Neuronal stem cell (in vitro differentiated cells): ENCODE data around the gene HECW1.

Experiments
- DNase-seq: peaks from one replicate; pipeline ENCODE4 v3.0.0-alpha.2; 2013; ENCODE audit warnings: low spot score
- H2AFZ ChIP-seq: one replicate; pipeline ENCODE4 v1.6.1; 2013; ENCODE audit warnings: mild to moderate bottlenecking, low read length, inconsistent platforms
- H2AK5ac ChIP-seq: 2 replicates; pipeline ENCODE4 v1.6.1; 2013; ENCODE audit warnings: low read depth, mild to moderate bottlenecking, inconsistent platforms, low read length, moderate library complexity, mixed read lengths
- H2BK120ac ChIP-seq: 2 replicates; pipeline ENCODE4 v1.6.1; 2013; ENCODE audit warnings: low read depth, mild to moderate bottlenecking, inconsistent platforms, low read length, moderate library complexity, mixed read lengths
- H2BK12ac ChIP-seq: one replicate; pipeline ENCODE4 v1.6.1; 2013; ENCODE audit warnings: low read length, inconsistent platforms
- H2BK15ac ChIP-seq: 2 replicates; pipeline ENCODE4 v1.6.1; 2013; ENCODE audit warnings: mild to moderate bottlenecking, low read length, inconsistent platforms, mixed read lengths
- H2BK5ac ChIP-seq: one replicate; pipeline ENCODE4 v1.6.1; 2013; ENCODE audit warnings: inconsistent platforms, mild to moderate bottlenecking, low read length, moderate library complexity
- H3K14ac ChIP-seq: one replicate; pipeline ENCODE4 v1.6.1; 2013; ENCODE audit warnings: low read length, inconsistent platforms
- H3K18ac ChIP-seq: 2 replicates; pipeline ENCODE4 v1.6.1; 2013; ENCODE audit warnings: low read length, inconsistent platforms
- H3K23ac ChIP-seq: 2 replicates; pipeline ENCODE4 v1.6.1; 2013; ENCODE audit warnings: low read depth, mild to moderate bottlenecking, mixed read lengths, low read length, inconsistent platforms; ENCODE audit not compliant: poor library complexity
- H3K27ac ChIP-seq: replicated peaks from 3 replicates; pipeline ENCODE4 v1.5.1; 2013; ENCODE audit warnings: low read length, inconsistent platforms
- H3K27me3 ChIP-seq, 3 experiments: 2 replicates each; pipeline ENCODE4 v1.6.1; 2013; ENCODE audit warnings: low read length in 3 of 3, mild to moderate bottlenecking in 2 of 3, inconsistent platforms in 1 of 3, low read depth in 1 of 3, mixed read lengths in 1 of 3, moderate library complexity in 1 of 3; ENCODE audit not compliant: control insufficient read depth in 3 of 3, insufficient read depth in 3 of 3
- H3K36me3 ChIP-seq, 2 donors: replicated peaks in 1 of 2; 2 replicates each; pipeline ENCODE4 v1.6.1; 2013; ENCODE audit warnings: low read length in 2 of 2; ENCODE audit not compliant: control insufficient read depth in 2 of 2, insufficient read depth in 2 of 2
- H3K4ac ChIP-seq: 2 replicates; pipeline ENCODE4 v1.6.1; 2013; ENCODE audit warnings: inconsistent platforms, mild to moderate bottlenecking, low read length, moderate library complexity
- H3K4me1 ChIP-seq, 2 donors: 1 replicate in 1 of 2; 2 replicates in 1 of 2; pipeline ENCODE4 v1.6.1; 2013; ENCODE audit warnings: low read length in 2 of 2, low read depth in 1 of 2; ENCODE audit not compliant: control insufficient read depth in 2 of 2, insufficient read depth in 1 of 2
- H3K4me2 ChIP-seq: one replicate; pipeline ENCODE4 v1.6.1; 2013; ENCODE audit warnings: mild to moderate bottlenecking, low read length, inconsistent platforms; ENCODE audit not compliant: insufficient read depth, poor library complexity, severe bottlenecking
- H3K4me3 ChIP-seq, 2 donors: 2 replicates each; pipeline ENCODE4 v1.5.1; 2013; ENCODE audit warnings: low read length in 2 of 2, mild to moderate bottlenecking in 2 of 2, inconsistent platforms in 1 of 2, moderate library complexity in 1 of 2
- H3K79me1 ChIP-seq: one replicate; pipeline ENCODE4 v1.6.1; 2013; ENCODE audit warnings: low read depth, mild to moderate bottlenecking, inconsistent platforms, low read length, moderate library complexity
- H3K9ac ChIP-seq: one replicate; pipeline ENCODE4 v1.6.1; 2013; ENCODE audit warnings: mild to moderate bottlenecking, low read depth, low read length, inconsistent platforms; ENCODE audit not compliant: poor library complexity
- H3K9me3 ChIP-seq, 2 donors: replicated peaks in 1 of 2; 2 replicates each; pipeline versions ENCODE3 to v1.6.1; 2013; ENCODE audit warnings: low read length in 2 of 2, mild to moderate bottlenecking in 2 of 2, inconsistent platforms in 1 of 2, low read depth in 1 of 2, mixed read lengths in 1 of 2, moderate library complexity in 1 of 2; ENCODE audit not compliant: control insufficient read depth in 2 of 2, insufficient read depth in 1 of 2
- H4K8ac ChIP-seq: one replicate; pipeline ENCODE4 v1.6.1; 2013; ENCODE audit warnings: low read depth, mild to moderate bottlenecking, inconsistent platforms, low read length, moderate library complexity
- H4K91ac ChIP-seq: one replicate; pipeline ENCODE4 v1.6.1; 2013; ENCODE audit warnings: low read length, low read depth, mild to moderate bottlenecking, inconsistent platforms; ENCODE audit not compliant: poor library complexity
- WGBS, 2 donors: extraction: QIAGEN DNeasy Blood & Tissue Kit; methylation state at CpG; one replicate each; pipeline ENCODE4 v1.1.7; 2013; ENCODE audit warnings: missing lambda C conversion rate in 2 of 2, mixed read lengths in 1 of 2; ENCODE audit not compliant: insufficient read length in 2 of 2, insufficient replicate concordance in 1 of 2; ENCODE audit errors: extremely low coverage in 2 of 2; 5-methylcytosine and 5-hydroxymethylcytosine counted together

Gene HECW1

GRCh38 chr7:43492896-43493295 lies 380.4 kb downstream of the HECW1 start:
- no peak overlapping the region for H3K4me2 ChIP-seq
- no peak overlapping the region for H3K4ac ChIP-seq
- H2BK15ac ChIP-seq, result no peak overlapping the region
- no peaks in the 10 kb centered on the region for H3K27me3 ChIP-seq
- no peak overlapping the region for H2AFZ ChIP-seq
- no peak overlapping the region for H3K18ac ChIP-seq
- no peak overlapping the region for H2BK120ac ChIP-seq
- H3K9me3 ChIP-seq, result peaks cover 0 to 2% of the 10 kb centered on the region in 2 donors
- no peak overlapping the region for H4K91ac ChIP-seq
- no peak overlapping the region for H3K4me3 ChIP-seq
- no peak overlapping the region for H4K8ac ChIP-seq
- H3K14ac ChIP-seq, result no peak overlapping the region
- H2AK5ac ChIP-seq, result no peak overlapping the region
- H2BK12ac ChIP-seq, result no peak overlapping the region
- no CpG with 5 or more reads among the region's 5 CpGs for WGBS, 2 donors
- no peaks in the 10 kb centered on the region for H3K79me1 ChIP-seq
- no peak overlapping the region for H3K9ac ChIP-seq
- no peaks in the 10 kb centered on the region for H3K4me1 ChIP-seq
- H3K23ac ChIP-seq, result no peak overlapping the region
- H3K36me3 ChIP-seq, result no peaks in the 10 kb centered on the region
- H2BK5ac ChIP-seq, result no peak overlapping the region
- H3K27ac ChIP-seq, result no peak overlapping the region
- no peak for DNase-seq

GRCh38 chr7:43495572-43495971 lies 383.1 kb downstream of the HECW1 start:
- H3K79me1 ChIP-seq, result no peaks in the 10 kb centered on the region
- H3K4me2 ChIP-seq, result no peak overlapping the region
- no peak overlapping the region for H3K4me3 ChIP-seq
- no peaks in the 10 kb centered on the region for H3K27me3 ChIP-seq
- H3K9ac ChIP-seq, result no peak overlapping the region
- H4K91ac ChIP-seq, result no peak overlapping the region
- H2AK5ac ChIP-seq, result no peak overlapping the region
- no peak overlapping the region for H2BK15ac ChIP-seq
- no peak overlapping the region for H2BK120ac ChIP-seq
- H3K4ac ChIP-seq, result no peak overlapping the region
- H3K27ac ChIP-seq, result no peak overlapping the region
- no peak overlapping the region for H3K23ac ChIP-seq
- H3K14ac ChIP-seq, result no peak overlapping the region
- no peak overlapping the region for H2AFZ ChIP-seq
- H3K36me3 ChIP-seq, result no peaks in the 10 kb centered on the region
- DNase-seq, result no peak
- no peak overlapping the region for H3K18ac ChIP-seq
- H3K9me3 ChIP-seq, result peaks cover 0 to 2% of the 10 kb centered on the region in 2 donors
- H3K4me1 ChIP-seq, result no peaks in the 10 kb centered on the region
- no peak overlapping the region for H4K8ac ChIP-seq
- WGBS, 2 donors, result no CpG with 5 or more reads among the region's 4 CpGs
- no peak overlapping the region for H2BK12ac ChIP-seq
- no peak overlapping the region for H2BK5ac ChIP-seq

- H2BK12ac ChIP-seq, result no peak overlapping the region
- H4K91ac ChIP-seq, result no peak overlapping the region
- H3K18ac ChIP-seq, result no peak overlapping the region
- H2BK15ac ChIP-seq, result no peak overlapping the region
- H3K4me3 ChIP-seq, result no peak overlapping the region
- H2BK5ac ChIP-seq, result no peak overlapping the region
- H2BK120ac ChIP-seq, result no peak overlapping the region
- no peak overlapping the region for H3K4me2 ChIP-seq
- no peak overlapping the region for H4K8ac ChIP-seq
- no peaks in the 10 kb centered on the region for H3K36me3 ChIP-seq
- H2AFZ ChIP-seq, result no peak overlapping the region
- H3K23ac ChIP-seq, result no peak overlapping the region
- no CpG with 5 or more reads among the region's 2 CpGs for WGBS, 2 donors
- H3K79me1 ChIP-seq, result no peaks in the 10 kb centered on the region
- no peaks in the 10 kb centered on the region for H3K27me3 ChIP-seq
- H3K14ac ChIP-seq, result no peak overlapping the region
- H3K27ac ChIP-seq, result no peak overlapping the region
- H3K4me1 ChIP-seq, result no peaks in the 10 kb centered on the region
- peaks cover 0 to 2% of the 10 kb centered on the region in 2 donors for H3K9me3 ChIP-seq
- H3K4ac ChIP-seq, result no peak overlapping the region
- no peak overlapping the region for H3K9ac ChIP-seq
- no peak overlapping the region for H2AK5ac ChIP-seq
- DNase-seq, result no peak
Observed at GRCh38 chr7:43496596-43496995, 384.1 kb downstream of the HECW1 start.

GRCh38 chr7:43501870-43502269 lies 389.4 kb downstream of the HECW1 start:
- no peak overlapping the region for H4K91ac ChIP-seq
- H3K27ac ChIP-seq, result no peak overlapping the region
- no peaks in the 10 kb centered on the region for H3K36me3 ChIP-seq
- no peak overlapping the region for H3K9ac ChIP-seq
- no peak overlapping the region for H2BK120ac ChIP-seq
- no peaks in the 10 kb centered on the region for H3K4me1 ChIP-seq
- H3K27me3 ChIP-seq, result no peaks in the 10 kb centered on the region
- DNase-seq, result no peak
- H3K9me3 ChIP-seq, result no peaks in the 10 kb centered on the region
- H2BK15ac ChIP-seq, result no peak overlapping the region
- no peak overlapping the region for H3K4ac ChIP-seq
- WGBS, 2 donors, result no CpG with 5 or more reads among the region's 3 CpGs
- no peaks in the 10 kb centered on the region for H3K79me1 ChIP-seq
- no peak overlapping the region for H2BK5ac ChIP-seq
- no peak overlapping the region for H3K4me3 ChIP-seq
- no peak overlapping the region for H3K18ac ChIP-seq
- no peak overlapping the region for H3K14ac ChIP-seq
- H2AK5ac ChIP-seq, result no peak overlapping the region
- no peak overlapping the region for H2BK12ac ChIP-seq
- H2AFZ ChIP-seq, result no peak overlapping the region
- no peak overlapping the region for H4K8ac ChIP-seq
- H3K23ac ChIP-seq, result no peak overlapping the region
- H3K4me2 ChIP-seq, result no peak overlapping the region
